Activated naive CD8-positive, alpha-beta T cell treated with anti-CD3 and anti-CD28 coated beads, Interleukin-2, amount 10 ng/mL, durations not matched to agents 7 days and 5 days (primary cell): ENCODE results near the gene ATP11B. TPM values are rescaled to one million over a fixed set of nuclear protein-coding genes. Genes with fewer than 3 reads are reported as not detected.
A peak's percentile ranks its signal among the peaks of the same experiment; 100 is the strongest.

Experiments
- ATAC-seq: fragments of 150-1000 bp; cut with Tn5 transposase; one replicate; pipeline ENCODE4 v1.10.0; 2021; ENCODE audit warnings: low read depth, moderate library complexity
- POLR2A ChIA-PET: fragments of 350-600 bp; sonication (Branson Sonifier 250); formaldehyde crosslinking; loops from one replicate; lab custom pipeline; 2021; ENCODE audit warnings: antibody characterized with exemption; lab: Charles Lee
- DNase-seq: peaks from one replicate; pipeline ENCODE4 v3.0.0; 2021
- H3K27ac Mint-ChIP-seq: one replicate; pipeline ENCODE4 v1.8.0; 2022; ENCODE audit warnings: mild to moderate bottlenecking, mixed read lengths
- H3K27me3 Mint-ChIP-seq: one replicate; pipeline ENCODE4 v1.8.0; 2022; ENCODE audit warnings: mild to moderate bottlenecking, moderate library complexity, mixed read lengths
- H3K36me3 Mint-ChIP-seq: one replicate; pipeline ENCODE4 v1.8.0; 2021; ENCODE audit warnings: mild to moderate bottlenecking, mixed read lengths
- H3K4me1 Mint-ChIP-seq: one replicate; pipeline ENCODE4 v1.8.0; 2021; ENCODE audit warnings: mixed read lengths
- H3K4me3 Mint-ChIP-seq: one replicate; pipeline ENCODE4 v1.8.0; 2022; ENCODE audit warnings: mild to moderate bottlenecking, moderate library complexity, mixed read lengths
- H3K9me3 Mint-ChIP-seq: one replicate; pipeline ENCODE4 v1.8.0; 2021; ENCODE audit warnings: mixed read lengths
- total RNA-seq, 2 experiments: library from RNA; stranded (reverse); gene quantifications; one replicate each; pipeline ENCODE4 v1.2.3, GENCODE V29; 2021

Gene ATP11B
- total RNA-seq, 2 experiments from 2014 or later: 125 to 136 TPM

DNA sequence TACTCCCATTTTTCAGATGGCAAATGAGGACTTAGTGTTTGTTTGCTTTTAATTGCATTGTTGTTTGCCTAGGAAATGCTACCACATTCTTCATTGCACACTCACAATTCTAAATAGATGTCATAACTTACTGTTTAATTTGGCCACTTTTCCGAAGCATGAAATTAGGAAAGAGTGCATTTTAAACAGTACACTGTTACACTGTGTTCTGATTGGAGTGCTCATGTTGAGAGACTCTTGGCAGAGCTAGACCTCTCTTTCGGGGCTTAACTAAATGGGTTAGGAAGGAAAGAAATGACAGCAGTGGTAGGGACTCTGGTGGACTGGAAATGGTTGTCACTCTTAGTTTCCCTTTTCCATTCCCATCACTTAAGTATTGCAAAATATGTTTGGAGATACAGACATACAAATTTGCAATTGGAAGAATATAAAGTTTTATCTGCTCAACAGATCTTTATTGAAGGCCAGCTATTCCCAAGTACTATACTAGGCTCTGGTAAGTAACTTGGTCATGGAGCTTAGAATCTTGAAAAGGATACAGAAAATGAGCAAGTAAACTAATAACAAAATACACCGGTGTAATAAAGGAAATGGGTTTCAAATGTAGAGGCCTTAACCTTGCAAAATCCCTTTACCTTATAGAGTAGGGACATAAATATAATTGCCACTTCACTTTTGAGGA, 96.8 kb downstream of the ATP11B start:
- peaks cover 2% of the 10 kb centered on the region for H3K4me1 Mint-ChIP-seq
- H3K36me3 Mint-ChIP-seq: peaks cover 33% of the 10 kb centered on the region
- H3K27me3 Mint-ChIP-seq: no peaks in the 10 kb centered on the region

GRCh38 chr3:182891364-182891763, 98.1 kb downstream of the ATP11B start:
- no peak overlapping the region for H3K27ac Mint-ChIP-seq
- no peak for DNase-seq
- POLR2A ChIA-PET: no interaction called here
- H3K9me3 Mint-ChIP-seq: no peaks in the 10 kb centered on the region
- H3K4me1 Mint-ChIP-seq: peaks cover 4% of the 10 kb centered on the region
- no peaks in the 10 kb centered on the region for H3K27me3 Mint-ChIP-seq
- no peak for ATAC-seq
- no peak overlapping the region for H3K4me3 Mint-ChIP-seq
- H3K36me3 Mint-ChIP-seq: peaks cover 30% of the 10 kb centered on the region

More for the DNA sequence above, 96.8 kb downstream of the ATP11B start:
- POLR2A ChIA-PET: interaction anchor here (0.6 kb wide), 1 partner anchor 387 kb away, joined by 3 read pairs; no protein-coding TSS in a partner anchor
- H3K4me3 Mint-ChIP-seq: no peak overlapping the region
- H3K9me3 Mint-ChIP-seq: no peaks in the 10 kb centered on the region
- ATAC-seq (no peak), DNase-seq (no peak)
- H3K27ac Mint-ChIP-seq: no peak overlapping the region

- Mint-ChIP-seq H3K4me3 (no peak overlapping the region), H3K27me3 (no peaks in the 10 kb centered on the region), H3K4me1 (peaks cover 4% of the 10 kb centered on the region), H3K9me3 (no peaks in the 10 kb centered on the region), H3K36me3 (peaks cover 28% of the 10 kb centered on the region), H3K27ac (peak overlapping the region; percentile 1)
- DNase-seq (no peak), ATAC-seq (no peak)
- POLR2A ChIA-PET: no interaction called here
These were observed 98.9 kb downstream of the ATP11B start for GRCh38 chr3:182892226-182892625.

DNA sequence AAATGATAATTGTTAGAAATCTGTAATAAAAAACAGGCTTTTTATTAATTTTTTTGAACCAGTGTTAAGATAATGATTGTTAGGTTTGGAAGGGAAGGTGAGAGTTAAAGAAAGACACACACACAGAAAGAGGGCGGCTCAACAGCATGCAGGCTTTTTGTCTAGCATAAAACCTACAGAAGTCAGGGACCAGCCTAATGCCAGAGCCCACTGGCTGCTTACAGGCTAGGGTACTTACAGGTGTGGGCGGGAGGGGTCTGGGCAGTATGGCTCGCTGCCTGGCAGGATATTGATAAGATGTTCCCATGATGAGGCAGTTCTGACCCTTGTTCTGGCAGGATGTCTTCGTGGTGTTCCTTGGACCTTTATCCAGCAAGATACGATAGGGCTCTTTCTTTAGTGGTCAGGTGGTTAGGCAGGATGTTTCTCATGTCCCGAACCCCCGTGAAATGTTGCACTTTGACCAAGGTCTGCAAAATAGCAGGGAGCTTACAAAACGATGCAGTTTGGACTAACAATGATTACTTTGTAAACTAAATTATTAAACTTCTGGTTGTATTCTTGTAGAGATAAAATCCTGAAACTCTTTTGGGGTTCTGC, 102.3 kb downstream of the ATP11B start:
- POLR2A ChIA-PET: no interaction called here
- Mint-ChIP-seq H3K36me3 (peaks cover 23% of the 10 kb centered on the region), H3K27ac (no peak overlapping the region), H3K4me3 (no peak overlapping the region), H3K9me3 (no peaks in the 10 kb centered on the region), H3K4me1 (peaks cover 4% of the 10 kb centered on the region), H3K27me3 (no peaks in the 10 kb centered on the region)
- no peak for ATAC-seq
- no peak for DNase-seq

- no peaks in the 10 kb centered on the region for H3K9me3 Mint-ChIP-seq
- ATAC-seq: no peak
- no peak overlapping the region for H3K27ac Mint-ChIP-seq
- POLR2A ChIA-PET: no interaction called here
- DNase-seq: no peak
- no peak overlapping the region for H3K4me3 Mint-ChIP-seq
- no peaks in the 10 kb centered on the region for H3K27me3 Mint-ChIP-seq
- peaks cover 4% of the 10 kb centered on the region for H3K4me1 Mint-ChIP-seq
- peaks cover 23% of the 10 kb centered on the region for H3K36me3 Mint-ChIP-seq
These were observed 103.2 kb downstream of the ATP11B start for GRCh38 chr3:182896553-182896952.

DNA sequence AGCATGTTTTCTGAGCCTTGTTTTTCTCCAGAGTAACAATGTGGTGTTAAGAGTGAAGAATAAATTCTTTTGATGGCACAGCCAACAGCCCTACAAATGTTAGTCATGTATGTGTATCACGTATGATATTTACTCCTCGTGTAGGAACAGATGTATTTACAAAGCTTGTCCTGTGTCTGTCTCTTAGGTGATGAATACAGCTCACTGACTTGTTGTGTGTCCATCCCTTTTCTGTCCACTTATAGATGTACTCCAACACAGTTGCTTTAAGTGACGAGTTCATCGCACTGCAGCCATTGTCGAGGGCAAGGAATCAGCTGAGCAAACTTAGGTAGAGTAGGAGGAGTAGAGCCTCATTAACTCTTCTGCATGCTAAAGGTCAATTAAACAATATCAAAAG, 108.9 kb downstream of the ATP11B start:
- H3K27me3 Mint-ChIP-seq: no peaks in the 10 kb centered on the region
- peaks cover 10% of the 10 kb centered on the region for H3K36me3 Mint-ChIP-seq
- ATAC-seq (no peak), DNase-seq (no peak)
- POLR2A ChIA-PET: no interaction called here
- no peaks in the 10 kb centered on the region for H3K9me3 Mint-ChIP-seq
- H3K4me1 Mint-ChIP-seq: peaks cover 2% of the 10 kb centered on the region
- H3K27ac Mint-ChIP-seq: no peak overlapping the region
- no peak overlapping the region for H3K4me3 Mint-ChIP-seq

- POLR2A ChIA-PET: no interaction called here
These were observed 110.9 kb downstream of the ATP11B start for GRCh38 chr3:182904164-182904563.

GRCh38 chr3:182905623-182906022, 112.3 kb downstream of the ATP11B start:
- no peaks in the 10 kb centered on the region for H3K27me3 Mint-ChIP-seq
- DNase-seq (no peak), ATAC-seq (no peak)
- H3K4me3 Mint-ChIP-seq: no peak overlapping the region
- peak overlapping the region; percentile 28 for H3K27ac Mint-ChIP-seq
- POLR2A ChIA-PET: no interaction called here
- peaks cover 15% of the 10 kb centered on the region for H3K4me1 Mint-ChIP-seq
- H3K9me3 Mint-ChIP-seq: no peaks in the 10 kb centered on the region
- peaks cover 8% of the 10 kb centered on the region for H3K36me3 Mint-ChIP-seq

More at GRCh38 chr3:182904164-182904563, 110.9 kb downstream of the ATP11B start:
- no peak overlapping the region for H3K4me3 Mint-ChIP-seq
- H3K4me1 Mint-ChIP-seq: peaks cover 4% of the 10 kb centered on the region
- no peak for DNase-seq
- no peaks in the 10 kb centered on the region for H3K27me3 Mint-ChIP-seq
- no peak for ATAC-seq
- H3K36me3 Mint-ChIP-seq: peaks cover 8% of the 10 kb centered on the region
- H3K27ac Mint-ChIP-seq: no peak overlapping the region
- H3K9me3 Mint-ChIP-seq: no peaks in the 10 kb centered on the region

DNA sequence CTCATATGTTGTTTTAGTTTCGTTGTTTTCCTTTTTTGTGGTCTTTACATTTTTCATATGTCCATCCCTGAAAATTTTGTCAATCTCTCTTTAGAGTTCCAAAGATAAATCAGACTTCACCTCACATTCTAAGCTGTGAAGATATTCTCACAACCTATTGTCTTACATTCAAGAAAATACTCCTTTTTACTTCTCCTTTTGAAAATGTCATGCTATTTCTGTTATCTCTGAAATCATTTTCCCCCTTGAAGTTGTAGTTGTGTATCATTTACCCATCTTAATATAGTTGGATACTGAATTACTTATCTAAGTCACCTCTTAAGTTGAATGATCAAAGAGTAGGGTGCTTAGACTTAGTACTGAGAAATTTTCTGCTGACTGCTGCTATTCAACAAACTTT, 112.7 kb downstream of the ATP11B start:
- POLR2A ChIA-PET: no interaction called here
- Mint-ChIP-seq H3K4me3 (no peak overlapping the region), H3K27ac (peak overlapping the region; percentile 28), H3K36me3 (peaks cover 10% of the 10 kb centered on the region), H3K27me3 (no peaks in the 10 kb centered on the region), H3K9me3 (no peaks in the 10 kb centered on the region), H3K4me1 (peaks cover 17% of the 10 kb centered on the region)
- ATAC-seq (no peak), DNase-seq (no peak)

GRCh38 chr3:182908471-182908870, 115.2 kb downstream of the ATP11B start:
- Mint-ChIP-seq H3K27ac (peak overlapping the region; percentile 30), H3K4me1 (peaks cover 39% of the 10 kb centered on the region), H3K27me3 (no peaks in the 10 kb centered on the region), H3K9me3 (peaks cover 1% of the 10 kb centered on the region), H3K4me3 (no peak overlapping the region), H3K36me3 (peaks cover 23% of the 10 kb centered on the region)
- POLR2A ChIA-PET: no interaction called here
- no peak for ATAC-seq
- DNase-seq: no peak

GRCh38 chr3:182909318-182910040, 116.2 kb downstream of the ATP11B start:
- DNase-seq: no peak
- no peak overlapping the region for H3K4me3 Mint-ChIP-seq
- peaks cover 48% of the 10 kb centered on the region for H3K4me1 Mint-ChIP-seq
- peak overlapping the region; percentile 61 for H3K27ac Mint-ChIP-seq
- no peak for ATAC-seq
- H3K9me3 Mint-ChIP-seq: peaks cover 1% of the 10 kb centered on the region
- H3K36me3 Mint-ChIP-seq: peaks cover 22% of the 10 kb centered on the region
- H3K27me3 Mint-ChIP-seq: no peaks in the 10 kb centered on the region
- POLR2A ChIA-PET: interaction anchor here (0.7 to 1.8 kb wide), 5 partner anchors 28 to 195 kb away, joined by 3 to 8 read pairs (median 3); partner anchors contain the start of gene MCCC1

DNA sequence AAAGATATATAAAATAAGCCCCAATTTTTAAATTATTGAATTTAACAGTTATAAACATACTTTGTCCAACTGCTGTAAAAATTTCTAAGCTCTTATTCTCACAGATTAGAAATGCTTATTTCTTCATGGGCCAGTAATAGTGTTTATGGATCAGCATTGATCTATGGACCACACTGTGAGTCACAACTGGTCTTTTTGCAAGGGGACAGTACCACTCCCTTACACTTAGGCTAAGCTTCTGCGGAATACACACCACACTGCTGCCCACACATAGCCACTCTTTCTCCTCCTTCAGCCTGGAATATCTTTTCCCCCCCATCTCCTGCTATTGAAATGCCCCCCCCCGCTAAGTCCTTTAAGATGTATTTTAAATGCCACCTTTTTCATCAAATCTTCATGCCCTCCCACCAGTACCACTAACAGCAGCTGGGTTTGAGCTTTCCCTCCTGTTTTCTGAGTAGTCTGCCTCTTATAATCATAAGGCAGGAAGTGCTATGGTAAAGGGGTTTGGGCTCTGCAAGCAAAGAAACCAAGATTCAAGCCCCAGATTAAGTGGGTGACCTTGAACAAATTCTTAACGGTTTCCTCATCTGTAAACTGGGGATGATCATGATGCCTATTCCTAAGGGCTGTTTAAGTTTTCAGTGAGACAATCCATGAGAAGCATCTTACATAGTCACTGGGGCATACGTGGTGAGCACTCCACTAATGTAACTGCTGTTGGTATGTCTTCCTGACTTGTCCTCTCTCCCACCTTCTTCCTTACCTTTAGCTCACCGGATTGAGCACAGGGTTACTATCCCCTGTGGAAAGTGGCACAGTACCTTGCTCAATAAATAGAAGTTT, 117.9 kb downstream of the ATP11B start:
- H3K4me3 Mint-ChIP-seq: peak overlapping the region; percentile 62
- no peak for DNase-seq
- POLR2A ChIA-PET: interaction anchor here (0.9 to 1.8 kb wide), 4 partner anchors 26 to 188 kb away, joined by 3 to 8 read pairs (median 4); partner anchors contain the start of gene MCCC1

GRCh38 chr3:182911782-182912111, 118.4 kb downstream of the ATP11B start:
- Mint-ChIP-seq H3K4me3 (peak overlapping the region; percentile 62), H3K36me3 (peaks cover 37% of the 10 kb centered on the region), H3K27ac (peak overlapping the region; percentile 93), H3K9me3 (peaks cover 1% of the 10 kb centered on the region), H3K27me3 (no peaks in the 10 kb centered on the region), H3K4me1 (peaks cover 58% of the 10 kb centered on the region)
- ATAC-seq: no peak
- POLR2A ChIA-PET: no interaction called here
- DNase-seq: no peak

More for the DNA sequence above, 117.9 kb downstream of the ATP11B start:
- peaks cover 58% of the 10 kb centered on the region for H3K4me1 Mint-ChIP-seq
- peaks cover 36% of the 10 kb centered on the region for H3K36me3 Mint-ChIP-seq
- peak; percentile 77 for ATAC-seq
- H3K9me3 Mint-ChIP-seq: peaks cover 1% of the 10 kb centered on the region
- H3K27ac Mint-ChIP-seq: peak overlapping the region; percentile 93
- H3K27me3 Mint-ChIP-seq: no peaks in the 10 kb centered on the region
